ENCODE measurements around the gene POP7.
"Not testable (repeated sequence)": the region's sequence is repeated elsewhere in the genome, so short reads cannot be mapped to it uniquely, and the experiment has no call there.

POP7 gene

GRCh38 chr7:100720671-100721504 is 15.0 kb downstream of the POP7 start:
- Histone ChIP-seq H3K27me3 (ENCODE audit: control insufficient read depth, insufficient read depth, low read length) (peaks cover 35% of the 10 kb centered on the region), H3K36me3 (ENCODE audit: control insufficient read depth, insufficient read depth, low read length) (no peaks in the 10 kb centered on the region), H3K9me3 (ENCODE audit: control insufficient read depth, insufficient read depth, low read length) (no peaks in the 10 kb centered on the region), H3K27ac (ENCODE audit: low read depth, low read length) (no peak overlapping the region), H3K4me3 (ENCODE audit: low read depth, low read length) (peak overlapping the region; percentile 59; the same call in 1 of the 2 replicates), H3K4me1 (ENCODE audit: control insufficient read depth, insufficient read depth, low read length) (no peaks in the 10 kb centered on the region), H3K9ac (ENCODE audit: low read depth, low read length) (no peak overlapping the region)

- no peaks in the 10 kb centered on the region for H3K4me1 ChIP-seq (ENCODE audit: control insufficient read depth, insufficient read depth, low read length)
- H3K9ac ChIP-seq (ENCODE audit: low read depth, low read length): no peak overlapping the region
- no peak overlapping the region for H3K27ac ChIP-seq (ENCODE audit: low read depth, low read length)
- no peak overlapping the region for H3K4me3 ChIP-seq (ENCODE audit: low read depth, low read length)
- no peaks in the 10 kb centered on the region for H3K36me3 ChIP-seq (ENCODE audit: control insufficient read depth, insufficient read depth, low read length)
- peaks cover 35% of the 10 kb centered on the region for H3K27me3 ChIP-seq (ENCODE audit: control insufficient read depth, insufficient read depth, low read length)
- no peaks in the 10 kb centered on the region for H3K9me3 ChIP-seq (ENCODE audit: control insufficient read depth, insufficient read depth, low read length)
Measured at GRCh38 chr7:100721505-100721812, 15.5 kb downstream of the POP7 start.

GRCh38 chr7:100722480-100723212 is 16.7 kb downstream of the POP7 start:
- no peak overlapping the region for H3K4me3 ChIP-seq (ENCODE audit: low read depth, low read length)
- H3K27me3 ChIP-seq (ENCODE audit: control insufficient read depth, insufficient read depth, low read length): peaks cover 35% of the 10 kb centered on the region
- no peaks in the 10 kb centered on the region for H3K36me3 ChIP-seq (ENCODE audit: control insufficient read depth, insufficient read depth, low read length)
- H3K27ac ChIP-seq (ENCODE audit: low read depth, low read length): no peak overlapping the region
- H3K4me1 ChIP-seq (ENCODE audit: control insufficient read depth, insufficient read depth, low read length): no peaks in the 10 kb centered on the region
- no peaks in the 10 kb centered on the region for H3K9me3 ChIP-seq (ENCODE audit: control insufficient read depth, insufficient read depth, low read length)
- no peak overlapping the region for H3K9ac ChIP-seq (ENCODE audit: low read depth, low read length)

DNA sequence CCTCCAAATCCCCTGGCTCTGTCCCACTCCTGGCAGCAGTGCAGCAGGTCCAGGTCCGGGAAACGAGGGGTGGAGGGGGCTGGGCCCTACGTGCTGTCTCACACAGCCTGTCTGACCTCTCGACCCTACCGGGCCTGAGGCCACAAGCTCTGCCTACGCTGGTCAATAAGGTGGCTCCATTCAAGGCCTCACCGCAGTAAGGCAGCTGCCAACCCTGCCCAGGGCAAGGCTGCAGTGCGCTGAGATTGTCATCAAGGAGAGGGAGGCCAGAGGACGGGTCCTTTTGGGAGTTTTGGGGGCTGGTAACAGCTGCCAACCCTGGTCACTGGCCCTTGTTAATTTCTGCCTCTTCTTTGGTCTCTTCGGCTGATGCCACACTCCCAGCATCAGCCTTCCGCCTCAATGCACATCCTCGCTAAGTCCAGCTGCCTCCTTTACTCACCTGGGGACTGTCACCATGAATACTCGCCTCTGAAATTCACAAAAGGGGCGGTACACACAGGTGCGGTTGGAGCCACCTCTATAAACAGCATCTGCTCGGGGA is 17.9 kb downstream of the POP7 start:
- Histone ChIP-seq H3K27ac (ENCODE audit: low read depth, low read length) (no peak overlapping the region), H3K9ac (ENCODE audit: low read depth, low read length) (no peak overlapping the region), H3K4me1 (ENCODE audit: control insufficient read depth, insufficient read depth, low read length) (no peaks in the 10 kb centered on the region), H3K27me3 (ENCODE audit: control insufficient read depth, insufficient read depth, low read length) (peaks cover 35% of the 10 kb centered on the region), H3K4me3 (ENCODE audit: low read depth, low read length) (no peak overlapping the region), H3K36me3 (ENCODE audit: control insufficient read depth, insufficient read depth, low read length) (no peaks in the 10 kb centered on the region), H3K9me3 (ENCODE audit: control insufficient read depth, insufficient read depth, low read length) (no peaks in the 10 kb centered on the region)

- H3K4me3 ChIP-seq (ENCODE audit: low read depth, low read length); H3K27ac ChIP-seq (ENCODE audit: low read depth, low read length); H3K9me3 ChIP-seq (ENCODE audit: control insufficient read depth, insufficient read depth, low read length); H3K4me1 ChIP-seq (ENCODE audit: control insufficient read depth, insufficient read depth, low read length); H3K9ac ChIP-seq (ENCODE audit: low read depth, low read length); H3K36me3 ChIP-seq (ENCODE audit: control insufficient read depth, insufficient read depth, low read length): not testable (repeated sequence)
- H3K27me3 ChIP-seq (ENCODE audit: control insufficient read depth, insufficient read depth, low read length): peaks cover 35% of the 10 kb centered on the region
Measured at GRCh38 chr7:100724364-100724763, 18.4 kb downstream of the POP7 start.

DNA sequence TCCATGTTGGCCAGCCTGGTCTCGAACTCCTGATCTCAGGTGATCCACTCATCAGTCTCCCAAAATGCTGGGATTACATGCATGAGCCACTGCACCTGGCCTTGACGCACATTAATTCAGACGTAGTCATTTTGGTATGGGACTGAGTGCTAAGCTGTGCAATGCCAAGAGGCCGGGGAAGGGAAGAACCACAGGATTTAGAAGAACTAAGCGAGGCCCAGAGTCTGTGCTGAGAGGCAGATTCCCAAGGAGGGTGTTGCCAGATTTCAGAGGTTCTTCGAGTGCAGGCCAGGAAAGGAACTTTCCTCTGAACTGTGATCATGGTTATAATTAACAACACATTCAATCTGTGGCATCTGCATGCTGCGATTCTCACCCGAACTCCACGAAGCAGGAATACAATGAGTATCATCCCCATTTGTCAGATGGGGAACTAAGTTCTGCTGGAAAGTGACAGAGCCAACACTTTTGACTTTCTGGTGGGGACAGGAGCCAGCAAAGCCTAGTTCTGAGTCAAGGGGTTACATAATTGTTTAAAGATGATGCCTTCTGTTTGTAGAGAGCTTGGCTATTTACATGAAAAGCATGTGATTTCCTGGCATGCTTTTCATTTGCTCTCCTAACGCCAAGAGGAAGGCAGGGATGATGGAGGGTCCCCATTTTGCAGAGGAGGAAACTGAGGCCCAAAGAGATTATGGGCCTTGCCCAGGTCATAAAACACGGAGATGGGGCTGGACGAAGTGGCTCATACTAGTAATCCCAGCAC is 21.3 kb downstream of the POP7 start:
- no peaks in the 10 kb centered on the region for H3K4me1 ChIP-seq (ENCODE audit: control insufficient read depth, insufficient read depth, low read length)
- no peak overlapping the region for H3K4me3 ChIP-seq (ENCODE audit: low read depth, low read length)
- H3K9me3 ChIP-seq (ENCODE audit: control insufficient read depth, insufficient read depth, low read length): no peaks in the 10 kb centered on the region
- H3K9ac ChIP-seq (ENCODE audit: low read depth, low read length): no peak overlapping the region
- H3K27me3 ChIP-seq (ENCODE audit: control insufficient read depth, insufficient read depth, low read length): peaks cover 7% of the 10 kb centered on the region
- no peak overlapping the region for H3K27ac ChIP-seq (ENCODE audit: low read depth, low read length)
- no peaks in the 10 kb centered on the region for H3K36me3 ChIP-seq (ENCODE audit: control insufficient read depth, insufficient read depth, low read length)

DNA sequence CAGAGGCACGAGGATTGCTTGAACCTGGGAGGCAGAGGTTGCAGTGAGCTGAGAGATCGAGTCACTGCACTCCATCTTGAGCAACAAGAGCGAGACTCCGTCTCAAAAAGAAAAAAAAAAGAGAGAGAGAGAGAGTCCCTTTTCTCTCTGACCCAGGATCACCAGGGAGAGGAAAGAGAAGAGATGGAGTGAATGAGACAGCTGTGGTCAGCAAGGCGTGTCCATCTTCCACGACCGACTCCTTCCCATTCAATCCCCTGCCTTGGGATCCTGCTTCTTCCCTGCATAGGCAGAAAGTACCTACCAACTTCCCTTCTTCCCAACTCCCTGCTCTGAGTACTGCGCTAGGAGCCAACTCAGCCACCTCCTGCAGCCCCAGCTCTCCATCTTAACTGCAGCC is 22.3 kb downstream of the POP7 start:
- no peaks in the 10 kb centered on the region for H3K4me1 ChIP-seq (ENCODE audit: control insufficient read depth, insufficient read depth, low read length)
- H3K9ac ChIP-seq (ENCODE audit: low read depth, low read length): no peak overlapping the region
- H3K9me3 ChIP-seq (ENCODE audit: control insufficient read depth, insufficient read depth, low read length): no peaks in the 10 kb centered on the region
- no peak overlapping the region for H3K4me3 ChIP-seq (ENCODE audit: low read depth, low read length)
- H3K36me3 ChIP-seq (ENCODE audit: control insufficient read depth, insufficient read depth, low read length): no peaks in the 10 kb centered on the region
- no peaks in the 10 kb centered on the region for H3K27me3 ChIP-seq (ENCODE audit: control insufficient read depth, insufficient read depth, low read length)
- no peak overlapping the region for H3K27ac ChIP-seq (ENCODE audit: low read depth, low read length)

GRCh38 chr7:100730136-100730800 is 24.3 kb downstream of the POP7 start:
- no peaks in the 10 kb centered on the region for H3K27me3 ChIP-seq (ENCODE audit: control insufficient read depth, insufficient read depth, low read length)
- no peaks in the 10 kb centered on the region for H3K9me3 ChIP-seq (ENCODE audit: control insufficient read depth, insufficient read depth, low read length)

GRCh38 chr7:100731937-100732636 is 26.2 kb downstream of the POP7 start:
- Histone ChIP-seq H3K27ac (ENCODE audit: low read depth, low read length) (no peak overlapping the region), H3K4me1 (ENCODE audit: control insufficient read depth, insufficient read depth, low read length) (no peaks in the 10 kb centered on the region), H3K4me3 (ENCODE audit: low read depth, low read length) (no peak overlapping the region), H3K36me3 (ENCODE audit: control insufficient read depth, insufficient read depth, low read length) (no peaks in the 10 kb centered on the region), H3K9ac (ENCODE audit: low read depth, low read length) (no peak overlapping the region), H3K9me3 (ENCODE audit: control insufficient read depth, insufficient read depth, low read length) (no peaks in the 10 kb centered on the region), H3K27me3 (ENCODE audit: control insufficient read depth, insufficient read depth, low read length) (no peaks in the 10 kb centered on the region)

More at GRCh38 chr7:100730136-100730800, 24.3 kb downstream of the POP7 start:
- H3K4me3 ChIP-seq (ENCODE audit: low read depth, low read length): no peak overlapping the region
- no peaks in the 10 kb centered on the region for H3K36me3 ChIP-seq (ENCODE audit: control insufficient read depth, insufficient read depth, low read length)
- no peaks in the 10 kb centered on the region for H3K4me1 ChIP-seq (ENCODE audit: control insufficient read depth, insufficient read depth, low read length)
- H3K9ac ChIP-seq (ENCODE audit: low read depth, low read length): no peak overlapping the region
- H3K27ac ChIP-seq (ENCODE audit: low read depth, low read length): no peak overlapping the region

- H3K4me3 ChIP-seq (ENCODE audit: low read depth, low read length): no peak overlapping the region
- H3K27me3 ChIP-seq (ENCODE audit: control insufficient read depth, insufficient read depth, low read length): no peaks in the 10 kb centered on the region
- H3K9ac ChIP-seq (ENCODE audit: low read depth, low read length): no peak overlapping the region
- H3K4me1 ChIP-seq (ENCODE audit: control insufficient read depth, insufficient read depth, low read length): no peaks in the 10 kb centered on the region
- no peaks in the 10 kb centered on the region for H3K9me3 ChIP-seq (ENCODE audit: control insufficient read depth, insufficient read depth, low read length)
- H3K27ac ChIP-seq (ENCODE audit: low read depth, low read length): no peak overlapping the region
- H3K36me3 ChIP-seq (ENCODE audit: control insufficient read depth, insufficient read depth, low read length): no peaks in the 10 kb centered on the region
Measured at GRCh38 chr7:100735730-100736129, 29.8 kb downstream of the POP7 start.
